SK-N-MC (cell line): ENCODE results near the gene RPRML.

ENCODE experiments used
- EZH2 ChIP-seq: fragments of 200-600 bp; sonication (generic); IDR thresholded peaks from one replicate; pipeline ENCODE4 v1.6.1; 2017; ENCODE audit warnings: antibody characterized with exemption
- FOXP2 ChIP-seq: optimal IDR thresholded peaks from 2 replicates; pipeline ENCODE3; 2011; ENCODE audit warnings: mild to moderate bottlenecking, moderate library complexity; ENCODE audit not compliant: insufficient read depth; ENCODE audit errors: extremely low read length, control extremely low read depth
- POLR2AphosphoS5 ChIP-seq: IDR thresholded peaks from 2 replicates; pipeline ENCODE4 v1.6.1; 2012; ENCODE audit warnings: mild to moderate bottlenecking, low read depth, low read length, borderline replicate concordance

DNA sequence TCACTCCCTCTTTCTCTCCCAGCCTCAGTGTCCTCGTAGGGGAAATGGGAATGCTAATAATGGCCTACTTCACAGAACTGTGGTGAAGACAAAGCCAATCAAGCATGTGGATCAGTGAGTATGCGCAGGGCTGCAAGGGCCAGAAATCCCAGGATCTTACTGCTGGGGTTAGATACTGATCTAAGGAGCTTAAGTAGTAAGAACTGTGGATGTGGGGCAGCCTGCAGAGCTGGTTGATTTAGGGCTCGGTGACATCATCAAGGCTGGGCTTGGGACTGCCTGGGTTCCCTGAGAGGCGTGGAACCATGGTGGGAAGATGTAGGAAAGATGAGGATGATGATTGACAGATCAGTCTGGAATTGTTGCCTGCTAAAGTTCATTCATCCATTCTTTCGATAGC lies 30.5 kb downstream of the RPRML start:
- TF ChIP-seq EZH2 = no peak
- no peak for TF ChIP-seq POLR2AphosphoS5
- TF ChIP-seq FOXP2 = no peak
